Measurements from ENCODE around the gene DCAF12.

- TF ChIP-seq, protein P1, sequence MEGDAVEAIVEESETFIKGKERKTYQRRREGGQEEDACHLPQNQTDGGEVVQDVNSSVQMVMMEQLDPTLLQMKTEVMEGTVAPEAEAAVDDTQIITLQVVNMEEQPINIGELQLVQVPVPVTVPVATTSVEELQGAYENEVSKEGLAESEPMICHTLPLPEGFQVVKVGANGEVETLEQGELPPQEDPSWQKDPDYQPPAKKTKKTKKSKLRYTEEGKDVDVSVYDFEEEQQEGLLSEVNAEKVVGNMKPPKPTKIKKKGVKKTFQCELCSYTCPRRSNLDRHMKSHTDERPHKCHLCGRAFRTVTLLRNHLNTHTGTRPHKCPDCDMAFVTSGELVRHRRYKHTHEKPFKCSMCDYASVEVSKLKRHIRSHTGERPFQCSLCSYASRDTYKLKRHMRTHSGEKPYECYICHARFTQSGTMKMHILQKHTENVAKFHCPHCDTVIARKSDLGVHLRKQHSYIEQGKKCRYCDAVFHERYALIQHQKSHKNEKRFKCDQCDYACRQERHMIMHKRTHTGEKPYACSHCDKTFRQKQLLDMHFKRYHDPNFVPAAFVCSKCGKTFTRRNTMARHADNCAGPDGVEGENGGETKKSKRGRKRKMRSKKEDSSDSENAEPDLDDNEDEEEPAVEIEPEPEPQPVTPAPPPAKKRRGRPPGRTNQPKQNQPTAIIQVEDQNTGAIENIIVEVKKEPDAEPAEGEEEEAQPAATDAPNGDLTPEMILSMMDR (IDR thresholded peaks at IDR 0.05): no peak
- no peak for TF ChIP-seq POLR2A (IDR thresholded peaks at IDR 0.05; ENCODE audit: low read depth)
Measured at GRCh38 chr9:34140853-34141252, 14.4 kb upstream of the DCAF12 start.

All from esophagus muscularis mucosa (tissue), 3 donors.